HUDEP-2 (cell line): Measurements from ENCODE around the gene GJB1.

ENCODE experiments used
- DNase-seq, 76 experiments: peaks; one replicate each; lab custom pipeline; 2025; ENCODE audit not compliant: unreplicated experiment in 76 of 76; lab: John Stamatoyannopoulos, UW

GJB1 gene

GRCh38 chrX:71214604-71215337 is 8.3 kb upstream of the GJB1 start:
- DNase-seq, result no peak

- no peak for DNase-seq
These were observed 7.6 kb upstream of the GJB1 start for GRCh38 chrX:71215338-71215912.

- DNase-seq, result no peak
These were observed 6.5 kb upstream of the GJB1 start for GRCh38 chrX:71216485-71216884.

GRCh38 chrX:71217298-71217697 is 5.7 kb upstream of the GJB1 start:
- peak in 1 of 76 experiments; percentile 0 for DNase-seq

GRCh38 chrX:71221145-71221544 is 1.9 kb upstream of the GJB1 start:
- DNase-seq, result no peak

- DNase-seq, result no peak
These were observed 1.2 kb downstream of the GJB1 start for GRCh38 chrX:71224098-71224708.

- DNase-seq, result no peak
These were observed 2.0 kb downstream of the GJB1 start for GRCh38 chrX:71225009-71225408.

- no peak for DNase-seq
These were observed 2.7 kb downstream of the GJB1 start for GRCh38 chrX:71225676-71226075.

- DNase-seq, result no peak
These were observed 4.5 kb downstream of the GJB1 start for GRCh38 chrX:71227370-71228062.

- no peak for DNase-seq
These were observed 5.1 kb downstream of the GJB1 start for GRCh38 chrX:71228063-71228642.

GRCh38 chrX:71235482-71235881 is 12.5 kb downstream of the GJB1 start:
- DNase-seq, result no peak

GRCh38 chrX:71236836-71237235 is 13.8 kb downstream of the GJB1 start:
- no peak for DNase-seq

GRCh38 chrX:71239781-71240180 is 16.8 kb downstream of the GJB1 start:
- no peak for DNase-seq

GRCh38 chrX:71241301-71241700 is 18.3 kb downstream of the GJB1 start:
- DNase-seq, result no peak

GRCh38 chrX:71244359-71245128 is 21.5 kb downstream of the GJB1 start:
- no peak for DNase-seq

GRCh38 chrX:71245159-71245558 is 22.1 kb downstream of the GJB1 start:
- DNase-seq, result no peak

- DNase-seq, result no peak
These were observed 27.8 kb downstream of the GJB1 start for GRCh38 chrX:71250841-71251240.

GRCh38 chrX:71251466-71251973 is 28.5 kb downstream of the GJB1 start:
- no peak for DNase-seq

- DNase-seq, result peak in 1 of 76 experiments; percentile 1
These were observed 29.2 kb downstream of the GJB1 start for GRCh38 chrX:71252221-71252620.
